SK-N-SH (cell line): ENCODE results near the gene CRIP2. TPM values are rescaled to one million over a fixed set of nuclear protein-coding genes. Genes with fewer than 3 reads are reported as not detected.

ENCODE experiments used
- FOSL2 ChIP-seq: IDR thresholded peaks from 2 replicates; pipeline ENCODE4 v1.4.0; 2012; ENCODE audit warnings: low read depth, mild to moderate bottlenecking, moderate library complexity, borderline replicate concordance
- FOXJ3 ChIP-seq: sonication (generic); formaldehyde crosslinking; IDR thresholded peaks from 2 replicates; pipeline ENCODE4 v1.5.1; 2020; ENCODE audit warnings: mild to moderate bottlenecking, missing genetic modification reagents
- FOXM1 ChIP-seq: IDR thresholded peaks from 2 replicates; pipeline ENCODE4 v1.4.0; 2012; ENCODE audit warnings: low read depth, mild to moderate bottlenecking
- GATA2 ChIP-seq: sonication (generic); formaldehyde crosslinking; IDR thresholded peaks from 2 replicates; pipeline ENCODE4 v1.5.0; 2020; ENCODE audit warnings: mild to moderate bottlenecking, missing genetic modification reagents
- NRF1 ChIP-seq: IDR thresholded peaks from 2 replicates; pipeline ENCODE4 v1.6.1; 2012; ENCODE audit warnings: low read depth, mild to moderate bottlenecking, low read length
- POLR2AphosphoS5 ChIP-seq: IDR thresholded peaks from 2 replicates; pipeline ENCODE4 v1.6.1; 2012; ENCODE audit warnings: low read depth, low read length
- RAD21 ChIP-seq: IDR thresholded peaks from 2 replicates; pipeline ENCODE4 v1.6.1; 2012; ENCODE audit warnings: mild to moderate bottlenecking, low read length
- RCOR1 ChIP-seq: fragments of 150-350 bp; IDR thresholded peaks from 2 replicates; pipeline ENCODE4 v1.6.1; 2017; ENCODE audit warnings: antibody characterized with exemption, low read length
- RXRA ChIP-seq: IDR thresholded peaks from 2 replicates; pipeline ENCODE4 v1.4.0; 2012; ENCODE audit warnings: low read depth, mild to moderate bottlenecking, borderline replicate concordance
- SIN3A ChIP-seq: IDR thresholded peaks from 2 replicates; pipeline ENCODE4 v1.6.1; 2012; ENCODE audit warnings: low read depth, mild to moderate bottlenecking, low read length, moderate library complexity, borderline replicate concordance
- TAF1 ChIP-seq: IDR thresholded peaks from 2 replicates; pipeline ENCODE4 v1.6.1; 2012; ENCODE audit warnings: low read depth, mild to moderate bottlenecking, low read length, moderate library complexity, borderline replicate concordance
- polyA plus RNA-seq, 3 experiments: library from polyadenylated mRNA; depleted of rRNA; stranded (reverse); fragments of >200 nt; gene quantifications; 2 replicates each; pipeline ENCODE4 v1.2.3, GENCODE V29; 2012
- TF ChIP-seq, protein P1 (sequence below): fragments of 200-600 bp; sonication (generic); IDR thresholded peaks from 2 replicates; pipeline ENCODE4 v1.6.1; 2017; ENCODE audit warnings: antibody characterized with exemption, mild to moderate bottlenecking, moderate library complexity
- TF ChIP-seq, protein P2 (sequence below): fragments of 150-350 bp; IDR thresholded peaks from 2 replicates; pipeline ENCODE4 v1.6.1; 2016; ENCODE audit warnings: mild to moderate bottlenecking, low read depth, low read length
- TF ChIP-seq, protein P3 (sequence below): IDR thresholded peaks from 2 replicates; pipeline ENCODE4 v1.4.0; 2012; ENCODE audit warnings: low read depth, borderline replicate concordance

Gene CRIP2
- polyA plus RNA-seq, 1 of the 3 experiments (the other 2 are of a cell fraction), result 335 TPM

DNA sequence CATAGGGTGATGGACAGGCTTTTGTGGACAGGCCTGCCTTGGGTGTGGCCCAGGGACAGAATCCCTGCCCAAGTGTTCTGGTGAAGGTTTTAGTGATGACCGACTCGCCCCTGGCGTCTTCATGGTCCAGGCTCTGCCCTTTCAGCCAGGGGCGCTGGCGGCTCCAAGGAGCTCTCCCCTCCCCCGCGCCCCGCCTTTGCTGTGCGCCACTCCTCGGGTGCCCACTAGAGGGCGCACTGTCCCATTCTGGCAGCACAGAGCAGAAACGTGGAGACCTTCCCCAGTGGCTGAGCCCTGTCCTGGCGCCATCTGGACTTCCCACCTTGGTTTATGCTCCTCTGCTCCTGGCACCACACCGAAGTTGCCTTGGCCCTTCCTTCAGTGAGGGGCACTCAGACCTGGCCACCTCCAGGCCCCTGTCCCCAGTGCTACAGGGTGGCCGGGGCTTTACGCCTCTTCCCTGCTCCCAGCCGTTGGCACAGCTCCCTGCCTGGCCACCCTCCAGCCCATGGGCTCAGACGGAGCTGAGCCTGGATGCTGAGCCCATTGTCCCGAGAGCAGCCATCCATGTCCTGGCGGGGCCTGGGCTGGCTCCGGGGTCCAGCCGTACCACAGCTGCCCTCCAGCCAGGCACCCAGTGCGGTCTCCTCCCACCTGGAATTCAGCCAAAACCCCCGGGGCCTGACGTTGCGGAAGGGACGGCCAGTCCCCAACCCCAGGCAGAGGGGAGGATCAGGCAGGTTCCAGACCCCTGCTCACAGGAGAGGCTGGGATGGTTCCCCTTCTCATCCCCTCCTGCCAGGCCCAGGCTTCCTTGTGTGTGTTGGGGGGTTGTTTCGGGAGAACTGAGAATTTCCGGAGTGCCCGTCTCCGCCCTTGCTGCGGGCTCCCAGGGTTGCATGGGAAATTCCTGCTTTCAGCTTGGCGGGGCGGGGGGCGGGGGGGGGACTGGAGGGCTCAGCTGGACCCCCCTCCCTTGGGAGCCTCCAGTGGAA, 6.5 kb downstream of the CRIP2 start (continued):
- TF ChIP-seq RAD21 (peak; percentile 67), RXRA (no peak), POLR2AphosphoS5 (peak; percentile 52), SIN3A (no peak; the same call in 1 of the 2 replicates), RCOR1 (no peak; the same call in 1 of the 2 replicates), FOXM1 (no peak), NRF1 (no peak), FOSL2 (no peak), FOXJ3 (no peak), GATA2 (CRISPR knock-in tag) (no peak), TAF1 (no peak)
- TF ChIP-seq, protein P1, sequence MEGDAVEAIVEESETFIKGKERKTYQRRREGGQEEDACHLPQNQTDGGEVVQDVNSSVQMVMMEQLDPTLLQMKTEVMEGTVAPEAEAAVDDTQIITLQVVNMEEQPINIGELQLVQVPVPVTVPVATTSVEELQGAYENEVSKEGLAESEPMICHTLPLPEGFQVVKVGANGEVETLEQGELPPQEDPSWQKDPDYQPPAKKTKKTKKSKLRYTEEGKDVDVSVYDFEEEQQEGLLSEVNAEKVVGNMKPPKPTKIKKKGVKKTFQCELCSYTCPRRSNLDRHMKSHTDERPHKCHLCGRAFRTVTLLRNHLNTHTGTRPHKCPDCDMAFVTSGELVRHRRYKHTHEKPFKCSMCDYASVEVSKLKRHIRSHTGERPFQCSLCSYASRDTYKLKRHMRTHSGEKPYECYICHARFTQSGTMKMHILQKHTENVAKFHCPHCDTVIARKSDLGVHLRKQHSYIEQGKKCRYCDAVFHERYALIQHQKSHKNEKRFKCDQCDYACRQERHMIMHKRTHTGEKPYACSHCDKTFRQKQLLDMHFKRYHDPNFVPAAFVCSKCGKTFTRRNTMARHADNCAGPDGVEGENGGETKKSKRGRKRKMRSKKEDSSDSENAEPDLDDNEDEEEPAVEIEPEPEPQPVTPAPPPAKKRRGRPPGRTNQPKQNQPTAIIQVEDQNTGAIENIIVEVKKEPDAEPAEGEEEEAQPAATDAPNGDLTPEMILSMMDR, result peak; percentile 96
- TF ChIP-seq, protein P2, sequence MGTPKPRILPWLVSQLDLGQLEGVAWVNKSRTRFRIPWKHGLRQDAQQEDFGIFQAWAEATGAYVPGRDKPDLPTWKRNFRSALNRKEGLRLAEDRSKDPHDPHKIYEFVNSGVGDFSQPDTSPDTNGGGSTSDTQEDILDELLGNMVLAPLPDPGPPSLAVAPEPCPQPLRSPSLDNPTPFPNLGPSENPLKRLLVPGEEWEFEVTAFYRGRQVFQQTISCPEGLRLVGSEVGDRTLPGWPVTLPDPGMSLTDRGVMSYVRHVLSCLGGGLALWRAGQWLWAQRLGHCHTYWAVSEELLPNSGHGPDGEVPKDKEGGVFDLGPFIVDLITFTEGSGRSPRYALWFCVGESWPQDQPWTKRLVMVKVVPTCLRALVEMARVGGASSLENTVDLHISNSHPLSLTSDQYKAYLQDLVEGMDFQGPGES, result no peak
- TF ChIP-seq, protein P3, sequence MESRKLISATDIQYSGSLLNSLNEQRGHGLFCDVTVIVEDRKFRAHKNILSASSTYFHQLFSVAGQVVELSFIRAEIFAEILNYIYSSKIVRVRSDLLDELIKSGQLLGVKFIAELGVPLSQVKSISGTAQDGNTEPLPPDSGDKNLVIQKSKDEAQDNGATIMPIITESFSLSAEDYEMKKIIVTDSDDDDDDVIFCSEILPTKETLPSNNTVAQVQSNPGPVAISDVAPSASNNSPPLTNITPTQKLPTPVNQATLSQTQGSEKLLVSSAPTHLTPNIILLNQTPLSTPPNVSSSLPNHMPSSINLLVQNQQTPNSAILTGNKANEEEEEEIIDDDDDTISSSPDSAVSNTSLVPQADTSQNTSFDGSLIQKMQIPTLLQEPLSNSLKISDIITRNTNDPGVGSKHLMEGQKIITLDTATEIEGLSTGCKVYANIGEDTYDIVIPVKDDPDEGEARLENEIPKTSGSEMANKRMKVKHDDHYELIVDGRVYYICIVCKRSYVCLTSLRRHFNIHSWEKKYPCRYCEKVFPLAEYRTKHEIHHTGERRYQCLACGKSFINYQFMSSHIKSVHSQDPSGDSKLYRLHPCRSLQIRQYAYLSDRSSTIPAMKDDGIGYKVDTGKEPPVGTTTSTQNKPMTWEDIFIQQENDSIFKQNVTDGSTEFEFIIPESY, result no peak
